Inflammatory macrophage treated with lipopolysaccharide for 1 hour (primary cell): ENCODE results near the gene MCC.

ENCODE experiments used
- DNase-seq, 2 donors: peaks; one replicate each; pipeline ENCODE4 v3.0.0-alpha.2; 2020 to 2022

The MCC gene

DNA sequence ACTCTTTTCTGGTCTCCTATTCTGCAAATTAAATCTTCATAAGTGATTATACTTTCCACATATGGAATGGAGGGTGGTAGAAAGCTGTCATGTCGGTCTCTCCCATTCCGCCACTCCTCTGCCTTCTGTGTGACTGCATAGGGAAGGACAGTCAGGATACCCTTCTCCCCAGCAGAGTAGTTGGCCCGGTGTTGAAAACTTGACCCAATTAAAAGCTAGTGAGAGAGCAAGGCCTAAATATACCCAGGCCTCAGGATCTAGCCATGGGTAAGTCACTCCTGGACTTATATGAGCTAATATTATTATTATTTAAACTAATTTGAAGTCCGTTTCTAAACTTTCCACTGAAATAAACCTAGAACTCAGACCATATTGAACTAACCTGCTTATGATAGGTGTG lies 248.2 kb downstream of the MCC start:
- DNase-seq: no peak

DNA sequence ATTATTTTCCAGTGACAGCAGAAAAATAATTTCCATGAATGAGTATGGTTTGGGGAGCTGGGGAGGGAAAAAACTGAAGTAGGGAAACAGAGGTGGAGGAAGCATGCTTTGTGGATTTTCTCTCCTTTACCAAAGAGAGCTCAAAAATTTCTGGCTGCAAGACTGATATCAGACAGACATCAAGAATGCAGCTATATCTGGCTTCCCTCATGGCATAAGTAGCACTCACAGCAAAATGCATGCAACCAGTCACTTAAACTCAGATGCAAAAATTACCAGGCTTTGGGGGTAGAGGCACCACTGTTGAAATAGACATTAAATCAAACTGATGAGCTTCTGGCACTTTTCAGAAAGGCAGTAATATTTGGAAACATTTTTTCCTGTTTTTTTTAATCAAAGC lies 250.4 kb downstream of the MCC start:
- no peak for DNase-seq

DNA sequence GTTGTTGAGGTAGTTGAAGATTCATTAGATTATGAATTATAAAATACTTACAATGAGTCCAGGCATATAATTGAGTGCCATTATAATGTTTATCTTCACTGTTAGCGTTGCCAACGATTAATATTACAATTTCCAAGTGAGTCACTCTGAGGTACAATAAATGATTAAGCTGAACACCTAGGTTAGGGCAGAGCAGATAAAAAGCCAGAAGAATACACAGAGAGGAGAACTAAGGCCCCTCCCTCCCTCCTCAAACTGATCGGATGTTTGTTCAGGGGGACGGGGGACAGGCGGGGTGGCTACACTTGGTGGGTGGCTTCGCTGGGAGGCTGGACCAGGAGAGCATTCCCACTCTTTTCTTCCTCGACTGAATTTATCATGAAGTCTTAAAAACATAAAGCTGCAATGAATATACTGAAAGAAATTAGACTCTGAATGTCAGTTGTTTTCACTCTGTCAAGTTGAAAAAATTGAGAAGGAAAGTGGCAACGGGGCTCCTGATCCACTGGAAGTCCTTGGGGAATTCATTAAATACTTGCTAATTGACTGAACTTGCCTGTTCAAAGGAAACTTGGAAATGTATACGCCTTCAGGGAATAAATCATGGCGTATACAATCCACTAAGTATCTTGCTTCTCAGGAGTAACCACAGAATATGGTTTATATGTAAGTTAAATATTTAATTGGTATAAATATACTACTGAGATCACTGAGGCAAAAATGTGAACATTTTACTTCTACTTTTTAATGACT lies 251.5 kb downstream of the MCC start:
- no peak for DNase-seq

GRCh38 chr5:113235884-113236283 lies 252.4 kb downstream of the MCC start:
- DNase-seq: no peak

GRCh38 chr5:113234546-113234945 lies 253.7 kb downstream of the MCC start:
- DNase-seq: no peak

GRCh38 chr5:113233606-113234005 lies 254.6 kb downstream of the MCC start:
- DNase-seq: no peak

GRCh38 chr5:113232667-113233066 lies 255.6 kb downstream of the MCC start:
- DNase-seq: no peak

- DNase-seq: no peak
Observed at GRCh38 chr5:113232221-113232620, 256.0 kb downstream of the MCC start.

- no peak for DNase-seq
Observed at GRCh38 chr5:113231653-113232000, 256.6 kb downstream of the MCC start.

GRCh38 chr5:113230711-113231652 lies 257.3 kb downstream of the MCC start:
- DNase-seq: no peak

DNA sequence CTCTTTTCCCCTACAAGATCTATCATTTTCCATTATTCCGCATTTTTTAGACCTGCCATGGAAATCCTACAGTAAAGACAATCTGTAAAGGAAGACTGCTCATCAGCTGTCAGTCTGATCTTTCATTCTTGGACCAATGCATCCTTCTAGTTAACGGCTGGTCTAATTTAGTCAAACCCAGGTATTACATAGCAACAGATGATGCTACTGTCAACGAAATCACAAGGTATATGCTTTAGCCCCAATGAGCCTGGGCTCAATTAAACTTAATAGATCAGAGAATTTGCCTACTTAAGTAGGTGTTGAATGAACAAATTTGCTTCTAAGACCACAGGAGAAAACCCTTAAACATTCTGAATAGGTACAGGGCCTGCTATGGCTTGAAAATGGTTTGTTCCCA lies 260.5 kb downstream of the MCC start:
- no peak for DNase-seq

GRCh38 chr5:113226116-113226736 lies 262.0 kb downstream of the MCC start:
- no peak for DNase-seq

DNA sequence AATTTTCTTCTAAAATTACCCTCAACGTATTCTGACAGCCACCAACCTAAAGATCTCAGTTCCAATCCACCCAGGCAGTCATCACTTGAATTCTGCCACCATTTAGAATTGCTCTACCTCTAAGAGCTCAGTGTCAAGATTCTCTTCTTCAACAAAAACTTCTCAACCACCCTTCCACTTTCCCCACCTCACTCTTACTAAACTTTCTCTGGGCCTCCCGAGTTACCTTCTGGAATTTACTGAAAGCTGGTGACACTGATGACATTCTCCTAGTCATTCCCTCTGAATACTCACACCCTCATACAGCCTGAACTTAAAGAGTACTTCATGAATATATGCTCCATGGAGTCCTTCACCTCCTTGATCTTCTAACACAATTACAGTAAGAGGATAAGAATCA lies 263.0 kb downstream of the MCC start:
- no peak for DNase-seq

DNA sequence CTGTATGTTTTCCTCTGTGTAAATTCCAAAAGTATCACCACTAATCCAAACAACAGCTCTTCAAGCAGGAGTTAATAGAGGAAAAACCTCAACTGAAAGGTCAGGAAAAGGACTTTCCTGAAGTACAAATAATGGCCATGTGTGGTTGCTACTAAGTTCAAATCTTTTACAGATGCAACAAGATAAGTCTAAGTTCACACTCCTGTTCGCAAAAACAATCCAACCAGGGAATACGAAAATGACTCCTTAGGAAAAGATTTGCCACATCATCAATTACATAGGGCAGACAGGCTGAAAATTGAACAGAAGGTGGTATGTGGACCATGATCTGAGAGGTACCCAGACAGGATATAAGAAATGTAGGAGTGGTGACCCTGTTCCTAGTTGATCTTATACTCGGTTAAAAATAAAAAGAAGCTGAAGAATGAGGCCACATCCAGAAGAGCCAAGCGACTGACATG lies 263.6 kb downstream of the MCC start:
- DNase-seq: no peak

DNA sequence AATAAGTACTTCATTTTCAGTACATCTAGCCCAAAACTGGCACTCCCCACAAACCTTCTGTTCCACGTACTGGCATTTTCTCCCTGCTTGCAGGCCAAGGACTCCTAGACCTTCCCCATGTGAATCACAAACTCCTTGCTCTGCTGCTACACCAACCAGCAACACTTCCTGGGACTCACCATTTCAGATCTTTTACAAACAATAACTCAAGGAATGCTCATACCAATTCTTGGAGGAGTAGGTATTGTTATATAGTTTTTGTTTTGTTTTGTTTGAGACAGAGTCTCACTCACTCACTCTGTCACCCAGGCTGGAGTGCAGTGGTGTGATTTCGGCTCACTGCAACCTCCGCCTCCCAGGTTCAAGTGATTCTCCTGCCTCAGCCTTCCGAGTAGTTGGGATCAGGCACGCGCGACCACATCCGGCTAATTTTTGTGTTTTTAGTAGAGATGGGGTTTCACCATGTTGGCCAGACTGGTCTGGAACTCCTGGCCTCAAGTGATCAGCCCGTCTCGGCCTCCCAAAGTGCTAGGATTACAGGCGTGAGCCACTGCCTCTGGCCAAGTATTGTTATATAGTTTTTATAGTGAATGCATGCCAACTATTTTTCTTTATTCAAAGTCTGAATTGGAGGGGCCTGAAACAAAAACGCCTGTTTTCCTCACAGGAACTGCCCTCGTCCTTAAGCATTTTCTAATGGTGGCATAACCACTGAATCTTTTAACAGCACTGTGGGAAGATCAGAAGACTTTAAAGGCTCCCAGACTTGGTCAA lies 264.2 kb downstream of the MCC start:
- DNase-seq: no peak

GRCh38 chr5:113223315-113223714 lies 264.9 kb downstream of the MCC start:
- no peak for DNase-seq

- DNase-seq: no peak
Observed at GRCh38 chr5:113221294-113222176, 266.7 kb downstream of the MCC start.

GRCh38 chr5:113219695-113220094 lies 268.6 kb downstream of the MCC start:
- DNase-seq: no peak

DNA sequence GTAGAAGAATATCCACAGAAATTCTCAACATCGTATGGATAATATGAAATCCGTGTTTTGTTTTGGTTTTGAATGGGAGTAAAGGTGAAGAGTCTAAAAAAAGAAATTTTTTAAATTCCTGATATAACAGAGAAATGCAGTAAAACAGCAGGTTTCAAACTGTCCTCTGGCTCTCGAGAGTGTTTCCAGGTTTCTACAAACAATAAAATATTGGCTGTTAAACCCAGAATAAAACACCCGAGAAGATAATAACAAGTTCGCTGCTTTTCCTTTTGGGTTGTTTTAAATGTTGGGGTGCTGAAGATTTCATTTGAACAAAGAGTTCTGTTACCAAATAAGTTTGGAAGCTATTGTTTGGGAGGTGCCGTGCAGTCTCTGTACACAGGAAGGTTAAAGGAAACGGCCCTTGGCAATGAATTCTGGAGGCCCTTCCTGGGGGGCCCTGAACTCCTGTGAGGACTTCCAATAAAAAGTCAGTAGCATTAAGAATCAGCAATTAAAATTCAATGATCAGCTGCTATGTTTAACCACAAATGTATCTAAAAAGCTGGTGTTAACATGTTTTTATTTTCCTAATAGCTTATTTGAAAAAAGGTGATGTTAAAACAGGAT lies 269.2 kb downstream of the MCC start:
- no peak for DNase-seq

GRCh38 chr5:113218200-113218599 lies 270.1 kb downstream of the MCC start:
- DNase-seq: no peak

GRCh38 chr5:113217619-113218184 lies 270.6 kb downstream of the MCC start:
- DNase-seq: no peak
